NB4 (cell line): ENCODE measurements around the gene SHC2.
"Not testable (repeated sequence)": the region's sequence is repeated elsewhere in the genome, so short reads cannot be mapped to it uniquely, and the experiment has no call there.

Experiments
- DNase-seq: peaks from one replicate; pipeline ENCODE4 v3.0.0; 2010; ENCODE audit warnings: low read depth
- H3K4me3 ChIP-seq: one replicate; pipeline ENCODE4 v1.5.1; 2011; ENCODE audit warnings: mild to moderate bottlenecking, low read depth, low read length, moderate library complexity
- MYC ChIP-seq: IDR thresholded peaks from 2 replicates; pipeline ENCODE4 v1.6.1; 2011; ENCODE audit warnings: low read depth, low read length
- POLR2A ChIP-seq: IDR thresholded peaks from 2 replicates; pipeline ENCODE4 v1.6.1; 2011; ENCODE audit warnings: mild to moderate bottlenecking; ENCODE audit not compliant: insufficient read length; ENCODE audit errors: extremely low read depth
- TF ChIP-seq, protein P1 (sequence below): IDR thresholded peaks from one replicate; pipeline ENCODE4 v1.5.1; 2012; ENCODE audit warnings: low read depth, low read length
- TF ChIP-seq, protein P2 (sequence below): IDR thresholded peaks from 2 replicates; pipeline ENCODE4 v1.6.1; 2011; ENCODE audit warnings: low read depth, low read length

Gene SHC2

DNA sequence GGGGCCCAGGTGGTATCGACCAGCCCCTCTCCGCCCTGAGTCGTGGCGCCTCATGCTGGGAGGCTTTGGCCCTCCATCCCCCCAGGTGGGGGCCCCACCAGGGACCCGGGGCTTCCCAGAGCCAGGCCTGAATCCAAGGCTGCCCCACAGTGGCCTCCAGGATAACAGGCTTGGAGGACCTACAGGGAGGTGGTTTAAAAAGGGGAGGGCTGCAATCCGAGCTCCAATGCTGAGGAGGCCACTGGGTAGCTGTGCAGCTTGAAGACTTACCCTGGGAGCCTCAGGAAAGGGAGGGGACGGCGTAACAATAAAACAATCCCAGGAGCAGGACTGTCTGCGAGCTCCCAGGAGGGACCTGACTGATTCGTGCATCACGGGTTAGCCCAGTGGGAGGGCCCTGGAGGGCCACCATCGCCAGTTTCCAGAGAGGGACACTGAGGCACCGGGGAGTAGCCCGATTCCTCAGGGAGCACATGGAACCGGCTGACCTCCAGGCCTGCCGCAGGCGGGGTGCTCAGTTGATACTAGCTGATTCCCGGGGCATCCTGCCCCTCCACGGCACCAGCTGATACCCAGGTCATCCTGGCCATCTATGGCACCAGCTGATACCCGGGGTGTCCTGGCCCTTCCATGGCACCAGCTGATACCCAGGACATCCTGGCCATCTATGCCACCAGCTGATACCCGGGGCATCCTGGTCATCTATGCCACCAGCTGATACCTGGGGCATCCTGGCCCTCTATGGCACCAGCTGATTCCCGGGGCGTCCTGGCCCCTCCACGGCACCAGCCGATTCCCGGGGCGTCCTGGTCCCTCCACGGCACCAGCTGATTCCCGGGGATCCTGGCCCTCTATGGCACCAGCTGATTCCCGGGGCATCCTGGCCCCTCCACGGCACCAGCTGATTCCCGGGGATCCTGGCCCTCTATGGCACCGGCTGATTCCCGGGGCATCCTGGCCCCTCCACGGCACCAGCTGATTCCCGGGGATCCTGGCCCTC, 48.2 kb downstream of the SHC2 start:
- TF ChIP-seq, protein P1, sequence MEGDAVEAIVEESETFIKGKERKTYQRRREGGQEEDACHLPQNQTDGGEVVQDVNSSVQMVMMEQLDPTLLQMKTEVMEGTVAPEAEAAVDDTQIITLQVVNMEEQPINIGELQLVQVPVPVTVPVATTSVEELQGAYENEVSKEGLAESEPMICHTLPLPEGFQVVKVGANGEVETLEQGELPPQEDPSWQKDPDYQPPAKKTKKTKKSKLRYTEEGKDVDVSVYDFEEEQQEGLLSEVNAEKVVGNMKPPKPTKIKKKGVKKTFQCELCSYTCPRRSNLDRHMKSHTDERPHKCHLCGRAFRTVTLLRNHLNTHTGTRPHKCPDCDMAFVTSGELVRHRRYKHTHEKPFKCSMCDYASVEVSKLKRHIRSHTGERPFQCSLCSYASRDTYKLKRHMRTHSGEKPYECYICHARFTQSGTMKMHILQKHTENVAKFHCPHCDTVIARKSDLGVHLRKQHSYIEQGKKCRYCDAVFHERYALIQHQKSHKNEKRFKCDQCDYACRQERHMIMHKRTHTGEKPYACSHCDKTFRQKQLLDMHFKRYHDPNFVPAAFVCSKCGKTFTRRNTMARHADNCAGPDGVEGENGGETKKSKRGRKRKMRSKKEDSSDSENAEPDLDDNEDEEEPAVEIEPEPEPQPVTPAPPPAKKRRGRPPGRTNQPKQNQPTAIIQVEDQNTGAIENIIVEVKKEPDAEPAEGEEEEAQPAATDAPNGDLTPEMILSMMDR = no peak
- TF ChIP-seq, protein P2, sequence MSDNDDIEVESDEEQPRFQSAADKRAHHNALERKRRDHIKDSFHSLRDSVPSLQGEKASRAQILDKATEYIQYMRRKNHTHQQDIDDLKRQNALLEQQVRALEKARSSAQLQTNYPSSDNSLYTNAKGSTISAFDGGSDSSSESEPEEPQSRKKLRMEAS = no peak
- TF ChIP-seq POLR2A = no peak
- no peak for TF ChIP-seq MYC
- no peak for DNase-seq
- H3K4me3 ChIP-seq = no peak overlapping the region

DNA sequence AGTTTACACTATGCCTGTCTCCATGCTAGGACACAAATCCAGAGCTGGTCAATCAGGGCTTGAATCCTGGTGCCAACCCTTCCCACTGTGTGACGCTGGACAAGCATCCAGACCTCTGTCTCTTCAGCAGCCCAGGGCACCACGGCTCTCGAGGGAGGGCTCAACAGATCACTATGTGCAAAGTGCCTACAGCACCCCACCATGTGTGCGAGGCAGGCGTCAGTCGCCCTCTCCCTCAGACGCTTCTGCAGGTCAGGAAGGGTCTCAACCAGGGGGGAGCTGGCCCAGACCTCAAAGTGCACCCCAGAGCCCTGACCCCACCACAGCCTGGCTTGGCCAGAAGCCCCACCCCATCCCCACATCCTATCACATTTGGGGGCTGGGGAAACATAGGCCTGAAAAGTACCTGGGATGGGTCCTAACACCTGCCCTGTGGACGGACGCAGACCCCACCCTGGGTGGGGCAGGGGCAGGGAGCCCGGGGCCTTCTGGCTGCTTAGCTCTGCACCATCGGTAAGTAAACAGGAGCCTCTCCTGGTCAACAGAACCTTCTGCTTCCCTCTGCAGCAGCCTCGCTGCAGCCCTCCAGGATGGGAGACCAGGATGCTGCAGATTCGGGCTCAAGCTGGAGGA, 49.0 kb downstream of the SHC2 start:
- DNase-seq = no peak
- H3K4me3 ChIP-seq = no peak overlapping the region
- TF ChIP-seq MYC = no peak

DNA sequence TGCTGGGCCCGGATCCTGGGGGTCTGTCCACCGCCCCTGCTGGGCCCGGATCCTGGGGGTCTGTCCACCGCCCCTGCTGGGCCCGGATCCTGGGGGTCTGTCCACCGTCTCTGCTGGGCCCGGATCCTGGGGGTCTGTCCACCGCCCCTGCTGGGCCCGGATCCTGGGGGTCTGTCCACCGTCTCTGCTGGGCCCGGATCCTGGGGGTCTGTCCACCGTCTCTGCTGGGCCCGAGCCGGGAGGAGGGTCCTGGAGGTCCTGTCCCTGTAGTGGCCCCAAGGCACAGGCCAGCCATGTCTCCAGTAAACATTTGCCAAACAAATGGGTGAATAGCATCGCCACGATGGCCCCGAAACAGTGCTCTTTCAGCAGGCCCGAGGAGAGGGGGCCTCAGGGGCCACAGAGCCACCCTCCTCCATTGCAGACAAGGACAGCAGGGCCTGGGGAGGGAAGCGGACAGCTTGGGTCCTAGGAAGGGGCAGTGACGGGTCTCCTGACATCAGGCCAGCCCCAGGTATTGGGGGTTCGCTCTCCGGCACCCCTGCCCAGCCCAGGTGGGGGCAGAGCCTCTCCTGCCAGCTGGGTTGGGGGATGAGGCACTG, 49.6 kb downstream of the SHC2 start:
- H3K4me3 ChIP-seq, DNase-seq: not testable (repeated sequence)

DNA sequence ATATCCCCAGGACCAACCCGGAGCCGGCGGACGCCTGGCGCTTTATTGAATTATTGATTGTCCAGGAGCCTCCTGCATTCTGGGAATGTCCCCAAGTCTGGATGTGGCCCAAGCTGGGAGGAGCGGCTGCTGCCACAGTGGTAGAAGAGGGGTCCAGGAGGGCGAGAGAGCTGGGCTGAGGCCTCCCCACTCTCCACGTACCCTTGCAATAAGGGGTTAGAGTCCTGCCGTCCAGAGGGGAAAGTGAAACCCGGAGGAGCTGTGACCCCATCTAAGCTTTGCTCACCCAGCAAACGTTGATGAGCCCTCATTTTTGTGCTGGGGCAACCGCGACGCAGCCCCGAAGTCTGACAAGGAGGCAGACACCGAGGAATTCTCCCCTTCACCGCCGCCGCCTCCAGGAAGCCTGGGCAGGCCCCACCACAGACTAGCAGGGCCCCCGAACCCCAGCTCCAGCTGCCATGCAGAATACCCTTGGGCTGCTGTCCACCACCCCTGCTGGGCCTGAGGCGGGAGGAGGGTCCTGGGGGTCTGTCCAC, 50.5 kb downstream of the SHC2 start:
- no peak for DNase-seq
- no peak overlapping the region for H3K4me3 ChIP-seq
- TF ChIP-seq, protein P1 = no peak
- TF ChIP-seq POLR2A = no peak
- TF ChIP-seq MYC = no peak
- TF ChIP-seq, protein P2 = no peak

DNA sequence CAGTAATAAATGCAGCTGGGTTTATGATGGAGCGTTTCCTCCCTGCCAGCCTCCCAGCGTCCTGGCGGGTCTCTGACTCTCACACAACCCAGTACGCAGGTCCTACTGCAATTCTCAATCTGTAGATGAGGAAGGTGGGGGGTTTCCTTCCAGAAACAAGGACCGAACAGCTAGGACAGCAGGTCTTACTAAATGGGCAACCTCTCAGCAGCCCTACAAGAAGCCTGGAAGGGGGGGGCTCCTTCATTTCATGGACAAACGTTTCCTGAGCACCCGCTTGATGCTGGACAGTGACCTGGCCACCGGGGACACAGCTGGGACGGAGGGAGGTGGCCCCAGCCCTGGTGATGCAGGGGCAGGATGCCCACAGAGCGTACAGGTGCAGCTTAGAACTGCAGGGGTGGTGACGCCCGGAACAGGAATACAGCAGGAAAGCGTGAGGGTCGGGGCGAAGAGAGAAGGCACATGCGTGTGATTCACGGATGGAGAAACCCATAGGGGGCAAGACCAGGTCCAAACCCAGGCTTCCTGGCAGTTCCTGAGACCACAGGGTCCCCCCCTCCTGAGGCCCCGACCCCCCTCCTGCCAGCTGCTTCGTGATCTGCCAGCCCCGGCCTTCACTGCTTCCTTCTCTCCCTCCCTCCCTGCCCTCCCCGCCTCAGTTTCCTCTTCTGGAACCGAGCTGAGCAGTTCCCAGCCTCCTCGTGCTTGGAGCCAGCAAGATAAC, 51.2 kb downstream of the SHC2 start:
- TF ChIP-seq, protein P2 = no peak
- no peak for TF ChIP-seq POLR2A
- TF ChIP-seq, protein P1 = no peak
- TF ChIP-seq MYC = no peak
- H3K4me3 ChIP-seq = no peak overlapping the region
- DNase-seq = peak; percentile 26

DNA sequence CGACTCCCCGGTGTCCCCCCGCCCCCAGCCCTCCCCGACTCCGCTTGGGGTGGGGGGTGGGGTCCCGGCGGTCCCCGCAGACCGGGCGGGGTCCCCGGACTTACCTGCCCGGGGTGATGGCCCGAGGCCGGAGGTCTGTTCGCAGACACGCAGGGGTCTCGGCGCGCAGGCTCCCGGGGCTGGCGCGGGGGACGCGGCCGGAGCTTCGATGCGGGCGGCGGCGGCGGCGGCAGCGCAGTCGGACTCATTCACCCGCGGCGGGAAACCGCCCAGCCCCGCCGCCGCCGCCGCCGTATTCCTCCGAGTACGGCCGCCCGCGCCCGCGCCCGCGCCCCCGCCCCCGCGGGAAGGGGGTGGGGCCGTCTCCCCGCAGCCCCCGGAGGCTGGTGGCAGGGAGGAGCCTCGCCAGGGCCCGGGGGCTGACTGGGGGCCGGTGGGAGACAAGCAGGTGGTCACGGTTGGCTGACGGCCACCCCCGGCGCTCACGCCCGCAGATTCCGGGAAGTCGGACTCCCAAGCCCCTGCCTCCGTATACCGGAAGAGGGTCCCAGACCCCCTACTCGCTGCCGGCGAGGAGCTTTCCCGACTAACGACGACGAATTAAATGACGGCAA, 51.8 kb downstream of the SHC2 start, which contains the start of gene C2CD4C:
Gene C2CD4C (minus strand): TSS at position 246 of the 614 bp plus-strand sequence. CDS start 786 bp downstream, outside the sequence.
- H3K4me3 ChIP-seq = no peak within 1 kb of the TSS
- TF ChIP-seq, protein P1 = no peak
- TF ChIP-seq, protein P2 = no peak
- no peak for TF ChIP-seq MYC
- no peak for TF ChIP-seq POLR2A
- peak; percentile 23 for DNase-seq
